Fibroblast of skin of right quadriceps (primary cell): ENCODE measurements around the gene PPDPF.

Source experiments
- DNase-seq: peaks from one replicate; pipeline ENCODE4 v3.0.0-alpha.2; 2013

Gene PPDPF

DNA sequence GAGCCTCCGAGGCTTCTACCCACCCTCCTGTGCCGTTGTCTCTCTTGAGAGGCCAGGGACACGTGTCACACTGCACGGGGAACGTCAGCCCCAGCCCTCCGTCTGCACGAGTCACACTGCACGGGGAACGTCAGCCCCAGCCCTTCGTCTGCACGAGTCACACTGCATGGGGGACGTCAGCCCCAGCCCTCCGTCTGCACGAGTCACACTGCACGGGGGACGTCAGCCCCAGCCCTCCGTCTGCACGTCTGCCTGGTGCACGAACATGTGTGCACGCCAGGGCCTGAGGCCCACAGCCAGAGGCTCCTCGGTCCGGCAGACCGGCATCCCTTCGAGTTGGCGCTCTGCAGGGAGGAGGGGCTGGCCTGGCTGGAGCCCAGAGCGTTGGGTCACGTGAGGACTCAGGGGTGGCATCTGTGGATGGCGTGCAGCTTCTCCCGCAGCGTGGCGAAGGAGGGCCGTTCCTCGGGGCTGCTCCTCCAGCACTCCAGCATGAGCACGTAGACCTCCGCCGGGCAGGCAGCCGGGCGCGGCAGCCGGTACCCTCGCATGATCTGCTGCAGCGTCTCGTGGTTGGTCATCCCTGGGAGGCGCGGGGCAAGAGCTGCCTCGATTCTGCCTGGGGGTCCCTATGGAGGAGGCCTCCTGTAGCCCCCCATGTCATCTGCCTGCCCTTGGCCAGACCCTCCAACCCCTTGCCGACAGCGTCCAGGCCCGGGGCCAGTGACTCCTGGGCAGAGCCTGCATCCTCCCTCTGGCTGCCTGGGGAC is 20.0 kb downstream of the PPDPF start:
- peak; percentile 29 for DNase-seq

DNA sequence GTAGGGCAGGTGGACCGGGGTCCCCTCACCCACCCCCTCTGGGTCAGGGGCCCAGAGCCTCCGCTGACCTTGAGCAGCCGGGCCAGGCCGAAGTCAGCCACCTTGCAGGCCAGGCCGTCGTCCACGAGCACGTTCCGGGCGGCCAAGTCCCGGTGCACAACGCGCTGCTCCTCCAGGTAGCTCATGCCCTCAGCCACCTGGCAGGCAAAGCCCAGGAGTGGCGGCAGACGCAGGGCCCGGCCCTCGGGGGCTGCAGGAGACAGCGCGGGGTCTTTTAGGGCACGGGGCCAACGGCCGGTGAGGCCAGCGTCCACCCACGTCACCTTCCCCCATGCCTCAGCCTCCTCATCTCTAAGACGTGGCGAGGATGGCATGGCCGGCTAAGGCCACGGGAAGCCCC is 20.8 kb downstream of the PPDPF start:
- DNase-seq = no peak

DNA sequence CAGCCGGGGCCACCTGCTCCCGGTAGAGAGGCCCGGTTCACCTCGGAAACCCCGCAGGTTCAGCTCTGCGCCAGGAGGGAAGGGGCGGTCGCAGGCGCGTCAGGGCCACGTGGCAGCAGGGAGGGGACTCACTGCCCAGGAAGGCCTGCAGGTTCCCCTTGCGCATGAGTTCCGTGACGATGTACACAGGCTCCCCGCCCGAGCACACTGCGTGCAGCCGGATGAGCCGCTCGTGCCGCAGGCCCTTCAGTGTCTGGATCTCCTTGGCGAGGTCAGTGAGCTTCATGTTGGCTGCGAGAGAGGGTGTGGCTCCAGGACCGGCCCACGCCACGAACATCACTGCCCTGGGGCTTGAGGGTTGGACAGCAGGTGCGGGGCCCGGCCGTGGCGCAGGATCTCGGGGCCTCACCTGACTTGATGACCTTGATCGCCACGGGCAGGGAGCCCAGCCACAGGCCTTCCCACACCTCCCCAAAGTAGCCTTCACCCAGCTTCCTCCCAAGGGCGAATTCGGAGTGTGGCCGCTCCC is 21.5 kb downstream of the PPDPF start:
- DNase-seq = no peak

DNA sequence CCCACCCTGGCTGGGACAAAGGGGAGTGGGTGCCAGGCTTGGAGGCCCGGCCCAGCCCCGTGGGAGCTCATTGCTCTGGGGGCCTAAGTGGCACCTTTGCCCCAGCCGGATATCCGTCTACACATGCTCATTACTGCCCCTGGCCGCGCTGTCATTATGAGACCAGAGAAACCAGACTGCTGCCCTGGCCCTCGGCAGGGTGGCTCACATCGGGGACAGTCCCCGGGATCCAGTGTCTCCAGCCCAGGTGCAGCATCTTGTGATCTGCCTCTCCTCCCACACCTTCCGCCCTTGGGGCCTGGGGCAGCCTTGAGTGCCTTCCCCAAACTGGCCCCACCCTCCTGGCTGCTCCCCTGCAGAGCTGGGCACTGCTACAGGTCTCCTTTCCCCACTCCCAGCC is 22.1 kb downstream of the PPDPF start:
- no peak for DNase-seq

DNA sequence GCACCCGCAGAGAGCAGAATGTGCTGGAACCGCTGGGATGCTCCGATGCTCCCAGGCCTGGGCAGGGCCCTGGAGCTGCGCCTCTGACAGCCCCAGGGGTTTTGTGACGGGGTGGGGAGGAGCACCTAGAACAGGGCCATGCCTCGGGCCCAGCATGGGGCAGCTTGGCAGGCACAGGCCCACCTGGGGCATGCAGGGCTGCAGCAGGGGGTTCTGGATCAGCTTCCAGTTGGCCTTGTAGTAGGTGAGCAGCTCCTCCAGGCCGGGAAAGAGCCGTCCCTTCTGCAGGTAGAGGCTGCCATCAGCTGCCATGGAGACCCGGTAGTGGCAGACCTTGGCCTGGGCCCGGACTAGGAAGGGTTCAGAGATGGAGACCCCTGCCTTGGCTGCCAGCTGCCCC is 22.6 kb downstream of the PPDPF start:
- no peak for DNase-seq

DNA sequence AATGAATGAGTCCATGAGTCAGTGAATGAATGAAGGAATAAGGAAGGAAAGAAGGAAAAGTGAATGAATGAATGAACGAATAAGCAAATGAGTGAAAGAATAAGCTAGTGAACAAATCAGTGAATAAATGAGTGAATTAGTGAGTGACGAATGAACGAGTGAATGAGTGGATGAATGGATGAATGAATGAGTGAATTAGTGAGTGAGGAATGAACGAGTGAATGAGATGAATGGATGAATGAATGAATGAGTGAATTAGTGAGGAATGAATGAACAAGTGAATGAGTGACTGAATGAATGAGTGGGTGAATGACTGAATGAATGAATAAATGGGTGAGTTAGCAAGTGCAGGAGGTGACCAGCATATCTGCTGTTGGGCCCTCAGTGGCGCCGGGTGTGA is 23.2 kb downstream of the PPDPF start:
- DNase-seq = no peak

DNA sequence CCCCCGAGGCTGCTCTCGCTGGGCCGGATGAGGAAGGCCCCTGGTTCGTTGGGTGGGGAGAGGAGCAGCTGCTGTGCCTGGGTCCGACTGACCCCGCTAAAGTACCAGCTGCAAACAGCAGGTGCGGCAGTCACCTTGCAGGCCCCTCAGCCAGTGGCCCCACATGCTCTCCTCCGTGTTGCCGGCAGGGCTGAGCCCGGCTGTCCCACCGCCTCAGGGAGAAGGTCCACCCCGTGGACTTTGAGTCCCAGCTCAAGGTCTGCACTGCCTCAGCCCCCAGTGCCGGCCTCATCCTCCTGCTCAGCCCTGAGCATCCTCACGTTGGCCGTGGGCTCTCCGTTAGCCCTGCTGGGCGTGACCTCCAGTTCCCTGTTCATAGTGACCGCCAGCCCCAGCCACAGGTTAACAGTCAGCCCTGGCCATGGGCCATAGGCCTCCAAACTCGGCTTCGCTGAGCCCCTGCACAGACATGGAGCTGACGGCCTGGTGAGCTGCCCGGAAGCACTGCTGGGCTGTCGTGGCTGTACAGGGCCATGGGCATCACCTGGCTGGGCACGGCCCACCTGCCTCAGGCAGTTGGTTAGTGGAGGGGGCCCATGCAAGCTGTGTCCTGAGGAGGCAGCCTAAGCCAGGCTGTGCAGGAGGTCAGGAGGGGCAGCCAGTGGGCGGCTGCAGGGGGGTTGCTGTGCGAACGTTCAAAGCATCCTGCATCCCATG is 23.8 kb downstream of the PPDPF start:
- no peak for DNase-seq

DNA sequence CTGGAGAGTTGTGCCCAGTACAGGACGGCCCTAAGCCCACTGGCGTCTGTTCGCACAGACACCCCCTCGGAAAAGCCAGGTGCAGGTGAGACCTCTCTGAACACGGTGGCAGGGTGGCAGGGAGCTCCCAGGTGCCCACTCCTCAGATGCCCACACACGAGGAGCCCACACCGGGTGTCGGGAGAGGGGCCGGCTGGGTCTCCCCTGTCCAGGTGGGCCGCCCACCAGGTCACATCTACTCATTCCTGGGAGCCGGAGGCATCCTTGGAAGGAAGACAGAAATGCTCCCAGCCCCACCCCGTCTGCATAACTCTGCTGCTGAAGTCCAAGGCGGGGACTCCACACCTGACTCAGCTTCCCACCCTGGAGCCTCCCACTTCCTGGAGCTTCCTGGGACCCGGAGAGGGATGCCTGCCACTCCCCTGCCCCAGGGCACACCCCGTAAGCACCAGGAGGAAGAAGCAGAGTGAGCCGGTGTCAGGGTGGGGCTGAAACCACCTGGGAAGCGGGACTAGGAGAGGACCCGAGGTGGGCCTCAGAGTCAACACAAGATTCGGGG is 24.5 kb downstream of the PPDPF start:
- DNase-seq = no peak

DNA sequence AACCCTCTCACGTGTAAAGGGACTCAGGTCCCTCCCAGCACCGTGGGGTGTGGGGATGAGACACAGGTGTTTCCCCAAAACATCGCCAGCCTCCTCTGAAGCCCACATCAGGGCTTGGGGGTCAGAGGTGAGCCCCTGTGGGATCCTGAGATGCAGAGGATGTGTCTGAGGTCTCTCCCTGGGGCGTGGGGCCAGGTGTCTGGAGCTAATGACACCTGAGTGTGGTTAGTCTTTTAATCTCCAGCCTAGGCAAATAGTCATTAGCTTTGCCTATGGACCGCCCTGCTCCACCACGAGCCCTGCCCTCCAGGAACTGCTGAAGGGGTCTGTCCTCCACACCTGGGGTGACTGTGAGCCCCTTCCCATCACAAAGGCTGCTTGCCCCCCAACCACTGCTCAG is 25.2 kb downstream of the PPDPF start:
- DNase-seq = no peak

DNA sequence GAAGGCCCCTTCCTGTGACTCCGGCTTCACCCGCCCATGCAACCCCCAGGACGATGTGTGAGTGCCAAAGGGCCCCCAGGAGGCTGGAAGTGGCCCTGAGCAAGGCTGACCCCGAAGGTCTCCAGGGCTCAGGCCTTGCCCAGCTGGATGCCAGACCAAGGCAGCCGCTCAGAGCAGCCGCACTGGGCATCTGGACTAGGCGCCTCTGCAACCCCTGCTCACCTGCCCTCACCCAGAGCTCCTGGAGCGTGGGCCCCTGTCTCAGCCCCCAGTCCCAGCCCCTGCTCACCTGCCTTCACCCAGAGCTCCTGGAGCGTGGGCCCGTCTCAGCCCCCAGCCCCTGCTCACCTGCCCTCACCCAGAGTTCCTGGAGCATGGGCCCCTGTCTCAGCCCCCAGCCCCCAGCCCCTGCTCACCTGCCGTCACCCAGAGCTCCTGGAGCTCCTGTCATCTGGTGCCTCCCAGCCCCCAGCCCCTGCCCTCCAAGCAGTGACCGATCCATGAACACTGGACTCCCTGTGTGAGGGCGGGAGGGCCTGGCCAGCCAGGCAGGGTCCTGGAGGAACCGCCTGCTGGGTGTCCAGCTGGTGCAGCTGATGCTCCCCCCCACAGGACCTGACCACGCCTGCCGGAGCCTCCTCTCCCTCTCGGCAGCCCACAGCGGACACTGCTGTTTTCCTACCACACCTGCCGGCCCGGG is 25.8 kb downstream of the PPDPF start:
- DNase-seq = no peak

DNA sequence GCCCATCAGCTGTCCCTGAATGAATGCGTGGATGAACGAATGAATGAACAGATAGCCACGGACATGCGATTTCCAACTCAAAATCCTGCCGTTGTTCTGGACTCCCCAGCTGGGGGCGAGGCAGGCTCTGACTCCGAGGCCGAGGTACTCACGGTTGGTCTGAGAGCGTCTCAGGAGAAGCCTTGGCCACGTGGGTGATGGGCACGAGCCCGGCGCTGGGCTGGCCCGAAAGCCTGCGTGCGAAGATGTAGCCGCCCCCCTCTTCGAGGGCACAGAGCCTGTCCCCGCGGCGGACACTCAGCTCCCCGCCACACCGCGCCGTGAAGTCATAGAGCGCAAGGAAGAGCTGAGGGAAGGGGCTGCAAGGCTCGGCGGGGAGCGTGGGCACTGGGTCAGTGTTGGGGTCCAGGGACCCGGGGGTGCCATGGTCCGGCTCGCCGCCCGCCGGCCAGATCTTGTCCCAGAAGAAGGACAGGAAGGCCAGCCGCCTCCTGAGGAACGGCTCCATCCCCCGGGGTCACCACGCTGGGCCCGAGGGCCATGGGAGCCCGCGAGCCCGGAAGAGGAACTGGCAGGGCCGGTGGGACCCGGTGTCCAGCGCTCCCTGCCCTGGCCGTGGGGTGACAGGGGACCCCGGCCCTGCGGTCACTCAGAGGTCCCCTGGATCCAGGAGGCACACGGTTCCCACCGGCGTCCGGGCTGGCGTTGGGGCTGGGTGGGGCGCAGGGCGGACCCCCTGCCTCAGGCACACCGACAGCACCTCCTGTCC is 26.6 kb downstream of the PPDPF start:
- DNase-seq = no peak

DNA sequence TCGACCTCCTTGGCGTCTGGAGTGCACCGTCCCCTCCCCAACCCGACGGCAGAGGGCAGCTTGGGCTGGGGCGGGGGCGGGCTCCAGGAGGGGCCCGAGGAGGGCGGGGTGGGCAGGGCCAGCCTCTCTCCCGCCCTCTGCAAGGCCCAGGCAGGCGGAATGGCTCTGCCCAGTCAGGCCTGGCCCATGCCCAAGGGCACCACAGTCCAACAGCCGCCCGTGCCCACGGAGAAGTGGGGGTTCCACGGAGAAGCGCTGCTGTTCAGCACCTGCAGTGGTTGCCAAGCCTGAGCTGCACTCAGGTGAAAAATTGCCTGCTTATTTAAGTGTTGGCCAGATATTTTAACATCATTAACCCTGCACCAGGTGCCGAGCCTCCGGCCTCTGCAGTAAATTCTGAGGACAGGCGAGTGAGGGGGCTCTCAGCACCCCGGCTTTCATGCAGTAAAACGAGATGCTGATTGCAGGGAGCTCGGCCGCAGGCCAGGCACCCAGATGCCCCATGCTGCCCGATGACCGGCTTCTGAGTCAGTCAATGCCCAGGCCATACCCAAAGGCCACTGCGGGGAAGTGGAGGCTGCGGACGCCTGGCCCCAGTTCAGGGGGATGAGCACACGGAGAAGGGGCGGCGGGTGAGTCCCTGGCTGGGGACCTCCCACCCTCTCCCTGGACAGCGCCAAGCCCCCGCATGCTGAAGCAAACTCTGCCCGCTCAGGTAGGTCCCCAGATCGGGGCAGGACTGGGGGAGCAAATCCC is 27.3 kb downstream of the PPDPF start, which contains the start of gene SRMS:
TSS of gene SRMS (minus strand) at position 25 of the 756 bp plus-strand sequence. CDS start 286 bp downstream, outside the sequence.
- no peak for DNase-seq

DNA sequence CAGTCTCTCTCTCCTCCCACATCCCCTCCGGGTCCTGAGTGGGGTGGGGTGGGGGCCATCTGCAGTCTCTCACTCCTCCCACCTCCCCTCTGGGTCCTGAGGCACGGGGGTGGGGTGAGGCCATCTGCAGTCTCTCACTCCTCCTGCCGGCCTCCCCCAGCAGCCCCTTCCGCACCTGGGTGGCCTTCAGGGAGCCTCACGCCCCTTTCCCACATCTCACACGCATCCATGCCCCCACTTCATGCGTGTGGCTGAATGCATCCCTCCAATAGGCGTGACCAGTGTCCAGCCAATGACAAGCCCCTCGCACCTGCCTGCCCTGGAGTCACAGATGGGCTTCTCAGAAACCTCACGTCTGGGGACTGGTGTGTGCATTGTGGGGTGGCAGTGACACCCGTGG is 28.0 kb downstream of the PPDPF start:
- DNase-seq = no peak

DNA sequence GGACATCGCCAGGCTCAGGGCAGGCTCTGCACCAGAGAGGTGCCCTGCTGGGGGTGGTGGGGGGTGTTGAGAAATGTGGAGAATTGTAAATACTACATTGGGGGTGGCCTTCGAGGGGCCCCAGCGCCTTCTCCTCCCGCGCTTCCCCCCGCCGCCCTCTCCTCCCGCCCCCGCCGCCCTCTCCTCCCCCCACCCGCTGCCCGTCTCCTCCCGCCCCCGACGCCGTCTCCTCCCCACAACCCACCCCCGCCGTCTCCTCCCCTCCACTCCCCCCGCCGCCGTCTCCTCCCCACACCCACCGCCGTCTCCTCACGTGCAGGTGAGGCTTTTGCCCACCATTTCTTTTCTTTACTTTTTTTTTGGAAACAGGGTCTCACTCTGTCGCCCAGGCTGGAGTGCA is 28.5 kb downstream of the PPDPF start:
- no peak for DNase-seq

DNA sequence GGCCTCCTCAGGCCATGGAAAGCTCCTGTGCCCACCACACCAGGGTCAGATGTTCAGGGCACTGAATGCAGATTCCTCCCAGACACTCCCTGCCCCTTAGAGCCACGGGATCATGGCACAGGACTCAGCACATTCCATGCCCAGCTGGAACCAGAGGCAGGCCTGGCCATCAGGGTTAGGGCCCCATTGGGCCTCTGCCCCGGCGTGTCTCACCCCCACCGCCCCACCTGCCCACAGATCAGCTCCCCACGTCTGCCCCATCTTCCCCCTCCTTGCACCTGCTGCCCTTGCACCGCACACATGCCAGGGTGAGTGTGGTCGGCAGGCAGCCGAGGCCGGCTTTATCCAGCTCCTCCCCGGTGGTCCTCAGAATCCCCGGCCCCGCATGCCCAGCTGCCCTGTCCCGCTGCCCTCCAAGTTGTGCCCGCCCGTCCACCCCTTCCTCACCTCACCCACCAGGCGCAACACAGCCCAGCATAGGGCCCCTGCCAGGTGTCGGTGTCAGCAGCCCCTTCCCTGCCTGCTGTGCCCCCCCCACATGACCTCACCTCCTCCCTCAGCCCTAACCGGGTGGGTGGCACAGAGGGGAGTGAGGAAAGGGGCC is 29.2 kb downstream of the PPDPF start:
- DNase-seq = no peak

DNA sequence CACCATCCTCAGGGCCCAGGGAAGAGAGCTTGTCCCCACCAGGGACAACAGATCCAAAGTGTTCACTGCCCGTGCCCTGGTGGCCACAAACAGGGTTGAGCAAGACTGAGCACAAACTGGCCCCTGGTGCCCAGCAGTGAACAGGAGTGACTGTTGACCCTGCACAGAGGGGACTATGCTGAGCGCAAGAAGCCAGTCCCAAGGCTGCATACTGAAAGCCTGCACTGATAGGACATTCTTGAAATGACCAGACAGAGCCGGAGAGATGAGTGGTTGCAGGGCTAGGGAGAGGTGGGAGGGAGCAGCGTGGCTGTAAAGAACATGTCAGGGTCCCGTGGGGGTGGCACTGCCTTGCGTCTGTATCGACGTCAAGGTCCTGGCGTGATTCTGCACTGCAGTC is 30.5 kb downstream of the PPDPF start:
- no peak for DNase-seq

DNA sequence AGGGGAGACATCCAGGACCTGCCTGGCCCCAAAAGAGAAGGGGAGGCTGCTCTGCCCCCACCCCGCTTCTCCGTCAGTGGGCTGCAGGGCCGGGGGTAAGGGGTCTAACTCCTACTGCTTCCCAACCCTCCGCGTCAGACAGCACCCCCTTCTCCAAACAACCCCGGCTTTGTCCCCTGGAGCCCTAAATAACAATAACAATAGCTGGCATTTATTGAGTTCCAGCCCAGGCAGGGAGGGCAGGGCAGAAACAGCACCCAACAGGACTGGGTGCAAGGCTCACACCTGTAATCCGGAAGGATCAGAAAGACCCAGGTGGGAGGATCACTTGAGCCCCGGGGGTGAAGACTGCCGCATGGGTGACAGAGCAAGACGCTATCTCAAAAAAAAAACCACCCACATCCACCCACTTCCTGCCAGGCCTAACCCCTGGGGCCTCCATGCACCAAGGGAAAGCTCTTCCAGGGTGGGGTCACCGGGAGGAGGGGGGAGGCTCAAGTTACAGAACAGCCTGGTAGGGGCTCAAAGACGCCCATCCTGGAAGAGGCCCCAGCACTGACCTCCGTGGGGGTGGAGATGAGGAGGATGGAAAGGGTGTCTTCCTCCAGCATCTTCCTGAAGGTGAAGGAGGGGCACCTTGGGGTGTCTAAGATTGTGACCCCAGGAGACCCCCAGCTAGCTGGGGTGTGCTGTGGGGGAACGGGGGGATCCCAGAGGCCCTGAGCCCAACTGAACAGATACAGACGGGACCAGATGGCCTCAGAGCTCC is 32.1 kb downstream of the PPDPF start:
- DNase-seq = no peak

DNA sequence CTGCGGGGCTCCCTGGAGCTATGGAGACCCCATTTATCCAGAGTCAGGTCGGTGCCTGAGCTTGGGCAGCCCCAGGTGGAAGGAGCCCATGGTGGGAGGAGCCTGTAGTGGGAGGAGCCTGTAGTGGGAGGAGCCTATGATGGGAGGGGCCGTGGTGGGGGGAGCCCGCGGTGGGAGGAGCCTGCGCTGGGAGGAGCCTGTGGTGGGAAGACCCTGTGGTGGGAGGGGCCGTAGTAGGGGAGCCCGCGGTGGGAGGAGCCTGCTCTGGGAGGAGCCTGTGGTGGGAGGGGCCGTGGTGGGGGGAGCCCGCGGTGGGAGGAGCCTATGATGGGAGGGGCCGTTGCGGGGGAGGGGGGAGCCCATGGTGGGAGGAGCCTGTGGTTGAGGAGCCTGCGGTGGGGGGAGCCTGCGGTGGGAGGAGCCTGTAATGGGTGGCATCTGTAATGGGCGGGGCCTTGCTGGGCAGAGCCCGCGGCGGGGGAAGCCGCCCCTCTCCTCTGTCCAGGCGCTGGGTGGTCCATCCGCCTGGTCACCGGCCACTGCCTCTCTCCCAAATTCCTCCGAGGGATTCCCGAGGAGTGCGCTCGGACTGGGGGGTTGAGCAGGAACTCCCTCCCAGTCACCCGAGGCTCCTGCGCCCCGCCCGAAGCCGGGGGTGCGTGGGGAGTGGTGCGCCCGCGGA is 32.8 kb downstream of the PPDPF start:
- peak; percentile 78 for DNase-seq

DNA sequence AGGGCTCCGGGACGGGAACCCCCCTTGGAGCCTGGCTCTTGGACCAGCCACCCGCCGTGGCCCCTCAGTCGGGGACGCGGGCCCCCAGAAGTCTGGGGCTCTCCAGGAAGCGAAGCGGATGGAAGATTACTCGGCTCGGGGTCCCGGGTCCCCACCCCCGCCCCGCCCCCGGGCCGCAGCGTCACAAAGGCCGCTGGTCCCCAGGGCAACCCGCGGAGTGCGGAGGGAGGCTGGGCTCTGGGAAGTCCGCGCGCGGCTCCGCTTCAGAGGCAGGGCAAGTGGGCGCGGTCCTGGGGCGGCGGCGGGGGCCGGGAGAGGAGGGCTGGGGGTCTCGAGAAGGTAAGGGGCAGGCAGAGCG is 33.3 kb downstream of the PPDPF start, which contains the start of gene FNDC11:
TSS of gene FNDC11 (plus strand) at position 227 of the 358 bp plus-strand sequence. CDS start 1,505 bp downstream, outside the sequence.
- no peak for DNase-seq
